DOHH2 (cell line): ENCODE measurements around the gene MRM1.

Experiments used
- H3F3A ChIP-seq: fragments of 200-600 bp; sonication (generic), shearing (Covaris generic); 2 replicates; pipeline ENCODE4 v1.6.0; 2016; ENCODE audit warnings: antibody characterized with exemption, mild to moderate bottlenecking; ENCODE audit not compliant: control insufficient read depth, insufficient read depth
- H3K27ac ChIP-seq: fragments of 200-600 bp; sonication (generic); 2 replicates; pipeline ENCODE4 v1.5.1; 2014; ENCODE audit warnings: low read depth, mild to moderate bottlenecking, low read length, moderate library complexity
- H3K27me3 ChIP-seq: fragments of 200-600 bp; sonication (generic); 2 replicates; pipeline ENCODE4 v1.6.1; 2014; ENCODE audit warnings: mild to moderate bottlenecking, low read length, mixed read lengths; ENCODE audit not compliant: control insufficient read depth
- H3K36me3 ChIP-seq: fragments of 200-600 bp; sonication (generic); 2 replicates; pipeline ENCODE4 v1.6.1; 2014; ENCODE audit warnings: mild to moderate bottlenecking, low read length, moderate library complexity, mixed read lengths; ENCODE audit not compliant: control insufficient read depth
- H3K4me1 ChIP-seq: fragments of 200-600 bp; sonication (generic); 2 replicates; pipeline ENCODE4 v1.6.1; 2014; ENCODE audit warnings: mild to moderate bottlenecking, low read length, mixed read lengths; ENCODE audit not compliant: control insufficient read depth
- H3K4me2 ChIP-seq: fragments of 200-600 bp; sonication (generic); 2 replicates; pipeline ENCODE4 v1.6.0; 2014; ENCODE audit warnings: mild to moderate bottlenecking, low read length, moderate library complexity
- H3K4me3 ChIP-seq: fragments of 200-600 bp; sonication (generic); 2 replicates; pipeline ENCODE4 v1.5.1; 2014; ENCODE audit warnings: mild to moderate bottlenecking, low read length, mixed read lengths
- H3K79me2 ChIP-seq: fragments of 200-600 bp; sonication (generic); 2 replicates; pipeline ENCODE4 v1.6.1; 2014; ENCODE audit warnings: mild to moderate bottlenecking, low read length, mixed read lengths; ENCODE audit not compliant: control insufficient read depth
- H3K9me2 ChIP-seq: fragments of 200-600 bp; sonication (generic); replicated peaks from 2 replicates; pipeline ENCODE4 v1.6.1; 2014; ENCODE audit warnings: mild to moderate bottlenecking, low read length, mixed read lengths; ENCODE audit not compliant: control insufficient read depth
- H3K9me3 ChIP-seq: fragments of 200-600 bp; sonication (generic); 2 replicates; pipeline ENCODE4 v1.6.1; 2014; ENCODE audit warnings: antibody characterized with exemption, low read length, mixed read lengths; ENCODE audit not compliant: control insufficient read depth, insufficient read depth
- H4K20me1 ChIP-seq: fragments of 200-600 bp; sonication (generic); 2 replicates; pipeline ENCODE4 v1.6.0; 2014; ENCODE audit warnings: low read depth, mild to moderate bottlenecking, antibody characterized with exemption, low read length, moderate library complexity; ENCODE audit not compliant: control insufficient read depth, insufficient read depth
- EZH2phosphoT487 ChIP-seq: fragments of 200-600 bp; sonication (generic); IDR thresholded peaks from 2 replicates; pipeline ENCODE4 v1.6.1; 2017; ENCODE audit warnings: borderline replicate concordance, mild to moderate bottlenecking, antibody characterized with exemption, low read length, moderate library complexity, mixed read lengths
- TF ChIP-seq, protein P1 (sequence below): fragments of 200-600 bp; sonication (generic); IDR thresholded peaks from one replicate; pipeline ENCODE4 v1.5.1; 2014; ENCODE audit warnings: antibody characterized with exemption, mild to moderate bottlenecking, low read depth, low read length; ENCODE audit not compliant: poor library complexity, severe bottlenecking

MRM1 gene

DNA sequence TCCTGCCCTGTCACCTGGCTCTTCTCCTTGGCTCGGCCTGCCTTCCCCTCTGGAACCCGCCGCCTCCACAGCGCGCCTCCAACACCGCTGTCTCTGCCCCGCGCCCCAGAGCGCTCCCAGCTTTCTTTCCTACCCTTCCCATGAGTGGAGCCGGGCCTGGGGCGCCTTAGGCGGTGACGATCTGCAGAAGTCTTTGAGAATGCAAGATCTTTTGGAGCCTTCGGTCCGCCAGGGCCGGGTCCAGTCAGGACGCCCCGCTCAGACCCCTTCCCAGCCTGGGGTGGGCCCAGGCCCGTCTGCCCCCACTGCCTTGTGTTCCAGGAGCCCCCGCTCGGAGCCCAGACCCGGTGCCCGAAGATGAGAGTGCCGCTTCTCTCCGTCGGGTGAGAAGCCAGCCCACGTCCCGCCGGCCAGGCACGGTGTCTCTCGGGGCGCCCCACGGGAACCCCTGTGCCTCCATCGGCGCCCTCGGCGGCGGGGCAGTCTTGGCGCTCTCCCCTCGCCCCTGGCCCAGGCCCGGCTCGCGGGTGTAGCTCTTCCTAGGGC, 40.0 kb downstream of the MRM1 start:
- Histone ChIP-seq H3K27me3 (peaks cover 20% of the 10 kb centered on the region; the same call in 1 of the 2 replicates), H3K27ac (no peak overlapping the region), H3K9me2 (no peaks in the 10 kb centered on the region), H4K20me1 (no peaks in the 10 kb centered on the region), H3K79me2 (no peaks in the 10 kb centered on the region), H3K4me3 (no peak overlapping the region), H3F3A (no peaks in the 10 kb centered on the region), H3K4me1 (no peaks in the 10 kb centered on the region), H3K4me2 (no peak overlapping the region), H3K36me3 (no peaks in the 10 kb centered on the region), H3K9me3 (no peaks in the 10 kb centered on the region)
- TF ChIP-seq EZH2phosphoT487, result no peak
- TF ChIP-seq, protein P1, sequence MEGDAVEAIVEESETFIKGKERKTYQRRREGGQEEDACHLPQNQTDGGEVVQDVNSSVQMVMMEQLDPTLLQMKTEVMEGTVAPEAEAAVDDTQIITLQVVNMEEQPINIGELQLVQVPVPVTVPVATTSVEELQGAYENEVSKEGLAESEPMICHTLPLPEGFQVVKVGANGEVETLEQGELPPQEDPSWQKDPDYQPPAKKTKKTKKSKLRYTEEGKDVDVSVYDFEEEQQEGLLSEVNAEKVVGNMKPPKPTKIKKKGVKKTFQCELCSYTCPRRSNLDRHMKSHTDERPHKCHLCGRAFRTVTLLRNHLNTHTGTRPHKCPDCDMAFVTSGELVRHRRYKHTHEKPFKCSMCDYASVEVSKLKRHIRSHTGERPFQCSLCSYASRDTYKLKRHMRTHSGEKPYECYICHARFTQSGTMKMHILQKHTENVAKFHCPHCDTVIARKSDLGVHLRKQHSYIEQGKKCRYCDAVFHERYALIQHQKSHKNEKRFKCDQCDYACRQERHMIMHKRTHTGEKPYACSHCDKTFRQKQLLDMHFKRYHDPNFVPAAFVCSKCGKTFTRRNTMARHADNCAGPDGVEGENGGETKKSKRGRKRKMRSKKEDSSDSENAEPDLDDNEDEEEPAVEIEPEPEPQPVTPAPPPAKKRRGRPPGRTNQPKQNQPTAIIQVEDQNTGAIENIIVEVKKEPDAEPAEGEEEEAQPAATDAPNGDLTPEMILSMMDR, result no peak

- no peaks in the 10 kb centered on the region for H3K9me3 ChIP-seq
- H4K20me1 ChIP-seq, result no peaks in the 10 kb centered on the region
- no peaks in the 10 kb centered on the region for H3K36me3 ChIP-seq
- H3K9me2 ChIP-seq, result no peaks in the 10 kb centered on the region
- TF ChIP-seq EZH2phosphoT487, result no peak
- TF ChIP-seq, protein P1, result no peak
- peaks cover 20% of the 10 kb centered on the region; the same call in 1 of the 2 replicates for H3K27me3 ChIP-seq
- H3K79me2 ChIP-seq, result no peaks in the 10 kb centered on the region
- H3K4me2 ChIP-seq, result no peak overlapping the region
- no peaks in the 10 kb centered on the region for H3F3A ChIP-seq
- no peaks in the 10 kb centered on the region for H3K4me1 ChIP-seq
- H3K4me3 ChIP-seq, result no peak overlapping the region
- no peak overlapping the region for H3K27ac ChIP-seq
Measured at GRCh38 chr17:36641877-36642845, 40.8 kb downstream of the MRM1 start.

DNA sequence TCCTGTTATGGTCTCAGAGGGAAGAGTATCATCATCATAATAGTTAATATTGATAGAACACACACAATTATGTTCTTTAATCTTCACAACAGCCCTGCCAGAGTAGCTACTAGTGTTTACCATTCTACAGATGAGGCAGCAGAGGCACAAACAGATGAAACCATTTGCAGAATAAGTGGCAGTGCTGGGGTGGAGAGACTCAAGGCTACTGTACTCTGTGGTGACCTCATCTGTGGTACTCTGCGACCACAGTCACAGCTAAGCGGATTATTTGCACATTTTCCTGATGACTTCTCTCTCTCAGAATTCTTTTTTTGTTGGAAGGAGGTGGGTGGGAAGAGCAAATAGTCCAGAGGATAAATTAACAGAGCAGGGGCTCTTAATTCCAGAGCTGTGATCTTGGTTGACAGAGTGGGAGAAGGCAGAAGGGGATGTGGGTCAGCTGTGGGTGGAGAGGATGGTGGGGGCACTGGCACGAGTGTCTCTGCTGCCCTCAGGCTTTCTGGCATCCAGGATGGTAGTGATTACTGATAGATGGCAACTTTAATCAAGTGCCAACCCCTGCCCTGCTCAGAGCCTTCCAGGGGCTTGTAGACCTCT, 41.8 kb downstream of the MRM1 start:
- H3K36me3 ChIP-seq, result no peaks in the 10 kb centered on the region
- no peaks in the 10 kb centered on the region for H4K20me1 ChIP-seq
- H3K9me2 ChIP-seq, result no peaks in the 10 kb centered on the region
- H3F3A ChIP-seq, result no peaks in the 10 kb centered on the region
- H3K79me2 ChIP-seq, result no peaks in the 10 kb centered on the region
- H3K9me3 ChIP-seq, result no peaks in the 10 kb centered on the region
- no peaks in the 10 kb centered on the region for H3K4me1 ChIP-seq
- H3K4me2 ChIP-seq, result no peak overlapping the region
- no peak overlapping the region for H3K27ac ChIP-seq
- TF ChIP-seq, protein P1, result no peak
- TF ChIP-seq EZH2phosphoT487, result no peak
- peaks cover 20% of the 10 kb centered on the region; the same call in 1 of the 2 replicates for H3K27me3 ChIP-seq
- H3K4me3 ChIP-seq, result no peak overlapping the region
